ENCODE data around the gene MYH9.

DNA sequence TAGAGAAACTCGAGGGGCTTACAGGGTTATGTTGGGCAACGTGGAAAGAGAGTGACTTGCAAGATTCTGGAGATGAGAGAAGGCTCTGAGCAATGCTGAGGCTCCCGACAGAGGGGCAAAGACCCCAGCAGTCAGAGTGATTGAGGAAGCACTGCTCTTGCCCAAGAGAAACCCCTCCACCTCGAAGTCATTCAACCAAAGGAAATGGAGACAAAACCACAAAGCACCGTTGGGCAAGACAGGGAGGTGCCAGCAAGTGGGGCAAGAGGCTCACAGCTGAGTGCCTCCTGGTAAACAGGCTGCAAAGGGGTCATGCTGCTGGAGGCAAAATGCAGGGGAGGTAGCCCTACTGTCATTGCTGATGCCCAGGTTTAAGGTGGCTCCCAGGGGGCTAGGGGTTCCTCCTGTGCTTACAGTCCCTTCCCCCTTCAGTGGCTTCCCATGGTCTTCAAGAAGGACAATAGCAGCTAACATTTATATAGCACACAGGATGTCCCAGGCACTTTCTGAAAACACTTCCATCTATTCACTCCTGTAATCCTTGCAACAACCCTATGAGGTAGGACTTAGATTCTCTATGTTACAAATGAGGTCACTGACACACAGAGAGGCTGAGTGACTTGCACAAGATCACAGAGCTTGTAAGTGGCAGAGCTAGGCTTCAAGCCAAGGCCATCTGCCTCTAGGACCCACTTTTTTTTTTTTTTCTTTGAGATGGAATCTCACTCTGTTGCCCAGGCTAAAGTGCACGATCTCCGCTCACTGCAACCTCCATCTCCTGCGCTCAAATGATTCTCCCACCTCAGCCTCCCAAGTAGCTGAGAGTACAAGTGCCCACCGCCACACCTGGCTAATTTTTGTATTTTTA lies 18.1 kb upstream of the MYH9 start:
- TF ChIP-seq, protein P1, sequence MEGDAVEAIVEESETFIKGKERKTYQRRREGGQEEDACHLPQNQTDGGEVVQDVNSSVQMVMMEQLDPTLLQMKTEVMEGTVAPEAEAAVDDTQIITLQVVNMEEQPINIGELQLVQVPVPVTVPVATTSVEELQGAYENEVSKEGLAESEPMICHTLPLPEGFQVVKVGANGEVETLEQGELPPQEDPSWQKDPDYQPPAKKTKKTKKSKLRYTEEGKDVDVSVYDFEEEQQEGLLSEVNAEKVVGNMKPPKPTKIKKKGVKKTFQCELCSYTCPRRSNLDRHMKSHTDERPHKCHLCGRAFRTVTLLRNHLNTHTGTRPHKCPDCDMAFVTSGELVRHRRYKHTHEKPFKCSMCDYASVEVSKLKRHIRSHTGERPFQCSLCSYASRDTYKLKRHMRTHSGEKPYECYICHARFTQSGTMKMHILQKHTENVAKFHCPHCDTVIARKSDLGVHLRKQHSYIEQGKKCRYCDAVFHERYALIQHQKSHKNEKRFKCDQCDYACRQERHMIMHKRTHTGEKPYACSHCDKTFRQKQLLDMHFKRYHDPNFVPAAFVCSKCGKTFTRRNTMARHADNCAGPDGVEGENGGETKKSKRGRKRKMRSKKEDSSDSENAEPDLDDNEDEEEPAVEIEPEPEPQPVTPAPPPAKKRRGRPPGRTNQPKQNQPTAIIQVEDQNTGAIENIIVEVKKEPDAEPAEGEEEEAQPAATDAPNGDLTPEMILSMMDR (IDR thresholded peaks at IDR 0.05; ENCODE audit: insufficient read depth, low read length, poor library complexity, severe bottlenecking), result no peak
- TF ChIP-seq EZH2phosphoT487 (conservative IDR thresholded peaks at IDR 0.05; ENCODE audit: low read length), result no peak

Data from SU-DHL-6 (cell line).